GM10266 (cell line): ENCODE measurements around the gene SLC51B.

Experiments
- DNase-seq: peaks from one replicate; pipeline ENCODE4 v3.0.0; 2012; ENCODE audit errors: extremely low spot score
- CTCF ChIP-seq: IDR thresholded peaks from 2 replicates; pipeline ENCODE4 v1.5.1; 2012; ENCODE audit warnings: mild to moderate bottlenecking, low read depth; ENCODE audit not compliant: control insufficient read depth, insufficient read depth; ENCODE audit errors: missing control alignments

Gene SLC51B

DNA sequence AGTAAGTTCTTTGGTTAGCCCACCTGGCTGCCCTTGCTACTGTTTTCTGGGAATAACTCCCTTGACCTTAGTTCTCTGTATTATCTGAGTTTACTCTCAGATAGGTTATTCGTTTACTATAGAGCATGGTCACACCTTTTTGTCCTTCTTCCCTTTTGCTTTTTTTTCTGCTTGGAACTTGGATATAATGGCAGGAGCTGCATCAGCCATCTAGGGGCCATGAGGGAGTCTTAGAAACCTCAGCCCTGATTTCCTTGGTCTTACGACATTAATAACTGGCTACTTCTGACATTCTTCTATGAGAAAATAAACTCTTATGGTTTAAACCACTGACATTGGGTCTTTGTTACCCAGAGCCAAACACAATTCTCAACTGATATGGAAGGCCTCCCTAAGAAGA is 3.4 kb upstream of the SLC51B start:
- TF ChIP-seq CTCF: no peak
- no peak for DNase-seq

GRCh38 chr15:65042776-65043327 is 2.3 kb upstream of the SLC51B start:
- no peak for TF ChIP-seq CTCF

DNA sequence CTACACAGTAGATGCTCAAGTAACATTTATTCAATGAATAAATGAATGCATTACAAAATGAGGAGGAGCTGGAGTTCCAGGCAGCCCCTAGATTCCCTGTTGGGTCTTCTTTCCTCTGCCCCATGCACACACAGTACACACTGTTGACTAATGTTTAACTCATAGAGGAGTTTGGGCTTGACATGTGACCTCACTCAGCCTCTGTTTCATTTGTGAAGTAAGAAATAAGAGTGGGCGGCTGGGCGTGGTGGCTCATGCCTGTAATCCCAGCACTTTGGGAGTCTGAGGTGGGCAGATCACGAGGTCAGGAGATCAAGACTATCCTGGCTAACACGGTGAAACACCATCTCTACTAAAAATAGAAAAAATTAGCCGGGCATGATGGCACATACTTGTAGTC is 969 bp upstream of the SLC51B start:
- DNase-seq: peak; percentile 13

More at GRCh38 chr15:65042776-65043327, 2.3 kb upstream of the SLC51B start:
- no peak for DNase-seq

- no peak for DNase-seq
- TF ChIP-seq CTCF: no peak
These were observed 3.1 kb downstream of the SLC51B start for GRCh38 chr15:65048241-65048640.

GRCh38 chr15:65049418-65049840 is 4.2 kb downstream of the SLC51B start:
- no peak for TF ChIP-seq CTCF
- DNase-seq: peak; percentile 96

GRCh38 chr15:65050270-65050669 is 5.1 kb downstream of the SLC51B start:
- DNase-seq: no peak
- TF ChIP-seq CTCF: no peak

DNA sequence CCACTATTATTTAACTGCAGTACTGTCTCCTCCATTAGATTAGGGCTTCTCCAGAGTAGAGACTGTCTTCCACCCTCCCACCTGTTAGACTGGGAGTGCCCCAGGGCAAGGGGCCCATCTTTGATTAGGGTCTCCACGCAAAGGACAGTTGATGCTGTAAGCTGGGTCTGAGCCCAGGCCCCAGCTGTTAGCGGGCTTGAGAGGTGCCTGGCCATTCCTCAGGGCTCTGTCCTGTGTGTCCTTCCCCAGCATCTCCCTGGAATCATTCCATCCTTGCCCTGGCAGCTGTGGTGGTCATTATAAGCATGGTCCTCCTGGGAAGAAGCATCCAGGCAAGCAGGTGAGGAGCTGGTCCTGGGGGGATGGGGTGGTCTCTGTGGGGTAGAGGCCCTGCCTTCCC is 6.1 kb downstream of the SLC51B start:
- DNase-seq: no peak
- no peak for TF ChIP-seq CTCF

GRCh38 chr15:65052956-65053355 is 7.8 kb downstream of the SLC51B start:
- no peak for DNase-seq
- TF ChIP-seq CTCF: no peak
